Ovary (tissue), 9 donors: ENCODE measurements around the gene RPS2. TPM values are rescaled to one million over a fixed set of nuclear protein-coding genes. Genes with fewer than 3 reads are reported as not detected.

Experiments used
- DNase-seq, 5 donors: peaks; one replicate each; pipeline ENCODE4 v3.0.0-alpha.2; 2019 to 2020
- H3K27ac ChIP-seq, 2 donors: fragments of 200-600 bp; one replicate each; pipeline versions ENCODE4 v1.5.1 to v1.8.0; 2019 to 2022
- H3K27me3 ChIP-seq: fragments of 200-600 bp; one replicate; pipeline ENCODE4 v1.8.0; 2022
- H3K36me3 ChIP-seq: fragments of 200-600 bp; sonication (generic); one replicate; pipeline ENCODE4 v1.5.1; 2019
- H3K4me1 ChIP-seq: one replicate; pipeline ENCODE4 v1.8.1; 2013; ENCODE audit warnings: mild to moderate bottlenecking, moderate library complexity; ENCODE audit not compliant: insufficient read depth
- H3K4me3 ChIP-seq: fragments of 200-600 bp; sonication (generic); one replicate; pipeline ENCODE4 v1.5.1; 2017
- H3K9me3 ChIP-seq, 2 donors: fragments of 200-600 bp in 1 of 2; sonication (generic) in 1 of 2; one replicate each; pipeline versions ENCODE4 v1.5.1 to v1.8.1; 2013 to 2019; ENCODE audit warnings: mild to moderate bottlenecking in 1 of 2, moderate library complexity in 1 of 2
- CTCF ChIP-seq, 3 donors: fragments of 450-650 bp in 2 of 3; fragments of 200-600 bp in 1 of 3; IDR thresholded peaks; one replicate each; pipeline versions ENCODE4 v1.5.1 to v1.8.0; 2016 to 2022; ENCODE audit warnings: antibody characterized with exemption in 3 of 3, mild to moderate bottlenecking in 1 of 3
- EP300 ChIP-seq: sonication (generic); formaldehyde crosslinking; IDR thresholded peaks from one replicate; pipeline ENCODE4 v1.6.1; 2017; ENCODE audit warnings: antibody characterized with exemption
- POLR2A ChIP-seq: fragments of 450-650 bp; IDR thresholded peaks from one replicate; pipeline ENCODE4 v1.6.1; 2017; ENCODE audit warnings: antibody characterized with exemption, mild to moderate bottlenecking, moderate library complexity
- WGBS, 3 donors: extraction: QIAGEN DNeasy Blood & Tissue Kit in 1 of 3; methylation state at CpG; one replicate each; pipeline versions ENCODE4 v1.1.5 to v1.1.7; 2013 to 2017; 5-methylcytosine and 5-hydroxymethylcytosine counted together
- intact Hi-C, 4 donors: fragments of 100-400 bp; cut with DNase I; formaldehyde crosslinking; loops; one replicate each; pipeline versions ENCODE4 v1.11.0 to v1.15.1; 2022 to 2023
- polyA plus RNA-seq, 2 donors: library from polyadenylated mRNA; stranded (reverse); fragments of 200-250 nt in 1 of 2; fragments of 350-450 nt in 1 of 2; fragmentation: Illumina TruSeq in 1 of 2; extraction: RNeasy Lipid Tissue Mini Kit (QIAGEN cat#74804) in 1 of 2; gene quantifications; one replicate each; pipeline ENCODE4 v1.2.3, GENCODE V29; 2013 to 2014
- total RNA-seq, 7 donors: library from RNA; depleted of rRNA in 2 of 7; stranded (reverse); fragments of >200 nt in 2 of 7; fragmentation: NEBNext Ultra II Directional in 3 of 7; extraction: Animal tissue kit (Norgen Biotek cat#: 25700) in 3 of 7; gene quantifications; one replicate each; pipeline versions ENCODE4 v1.1.0 to v1.2.4, GENCODE V29; 2016 to 2023
- donor health status: DM: no; HTN: no; CAD: no; lungs with moderate emphysema.
- donor health status: DM: no; HTN: no; CAD: no.
- donor health status: Bipolar disorder and iron deficiency.
- donor health status: DM: yes; HTN: yes; CAD: no.
- donor health status: DM: no; HTN: no; CAD: no.
- donor health status: DM: yes; HTN: yes; CAD: no.

The RPS2 gene
- total and polyA plus RNA-seq, 9 donors, result 1,606 to 4,743 (median 3,788) TPM

DNA sequence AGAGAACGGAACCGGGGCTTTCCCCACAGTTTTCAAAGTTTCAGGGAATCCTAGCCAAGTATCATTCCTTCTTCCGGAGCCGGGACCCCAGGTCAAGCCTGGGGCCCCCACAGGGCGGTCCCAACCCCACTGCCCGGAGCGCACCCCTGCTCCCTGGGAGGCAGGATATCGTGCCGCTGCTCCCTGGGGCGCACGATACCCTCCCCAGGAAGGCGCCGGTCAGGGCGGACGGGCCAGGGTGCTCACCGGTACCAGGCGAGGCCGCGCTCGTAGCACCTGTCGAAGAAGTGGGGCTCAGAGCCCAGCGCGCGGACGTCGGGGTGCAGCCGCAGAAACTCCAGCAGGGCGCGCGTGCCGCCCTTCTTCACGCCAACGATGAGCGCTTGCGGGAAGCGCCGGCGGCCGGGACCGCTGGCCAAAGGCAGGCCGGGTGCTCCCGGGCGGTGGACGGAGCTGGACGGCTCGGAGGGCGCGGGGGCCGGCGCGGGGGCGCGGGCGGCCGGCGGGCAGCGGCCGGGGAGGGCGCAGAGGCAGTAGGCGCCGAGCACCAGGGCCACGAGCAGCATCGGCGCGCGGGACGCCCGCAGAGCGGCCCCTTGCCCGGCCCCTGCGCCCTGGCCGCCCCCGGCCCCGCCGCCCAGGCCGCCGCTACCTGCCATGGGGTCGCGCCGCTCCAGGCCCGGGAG lies 46.8 kb downstream of the RPS2 start:
- Histone ChIP-seq H3K4me1 (no peaks in the 10 kb centered on the region), H3K27ac (no peak overlapping the region), H3K9me3 (no peaks in the 10 kb centered on the region), H3K4me3 (no peak overlapping the region), H3K36me3 (no peaks in the 10 kb centered on the region), H3K27me3 (no peaks in the 10 kb centered on the region)
- WGBS, 3 donors, result 1 to 2% (median 2%) methylated on average over 11 to 78 of the region's 81 CpGs
- intact Hi-C loops, result loop anchor here in 1 of 4 donors (5.0 kb wide), 1 partner anchor 56 kb away; no protein-coding TSS in a partner anchor
- DNase-seq, result no peak
- TF ChIP-seq EP300, result no peak
- TF ChIP-seq POLR2A, result no peak

- no peak overlapping the region for H3K27ac ChIP-seq
- H3K4me3 ChIP-seq, result no peak overlapping the region
- no peaks in the 10 kb centered on the region for H3K36me3 ChIP-seq
- TF ChIP-seq POLR2A, result no peak
- no peak for TF ChIP-seq EP300
- TF ChIP-seq CTCF (IDR thresholded peaks at IDR 0.05), result no peak
- H3K4me1 ChIP-seq, result no peaks in the 10 kb centered on the region
- no peak for DNase-seq
- intact Hi-C loops, result loop anchor here in 1 of 4 donors (5.0 kb wide), 1 partner anchor 55 kb away; no protein-coding TSS in a partner anchor
- no peaks in the 10 kb centered on the region for H3K9me3 ChIP-seq
- H3K27me3 ChIP-seq, result no peaks in the 10 kb centered on the region
- 4% methylated on average over 10 to 22 of the region's 22 CpGs for WGBS, 3 donors
Observed at GRCh38 chr16:1917056-1917664, 47.5 kb downstream of the RPS2 start.

GRCh38 chr16:1916640-1916990 lies 48.0 kb downstream of the RPS2 start:
- intact Hi-C loops, result loop anchor here in 1 of 4 donors (5.0 kb wide), 1 partner anchor 54 kb away; no protein-coding TSS in a partner anchor
- TF ChIP-seq EP300 (no peak), POLR2A (no peak), CTCF (IDR thresholded peaks at IDR 0.05) (no peak)
- no peaks in the 10 kb centered on the region for H3K4me1 ChIP-seq
- no peaks in the 10 kb centered on the region for H3K9me3 ChIP-seq
- H3K36me3 ChIP-seq, result no peaks in the 10 kb centered on the region
- H3K27me3 ChIP-seq, result no peaks in the 10 kb centered on the region
- 7 to 10% (median 9%) methylated on average over 5 of the region's 5 CpGs for WGBS, 3 donors
- no peak overlapping the region for H3K27ac ChIP-seq
- no peak for DNase-seq
- H3K4me3 ChIP-seq, result no peak overlapping the region

GRCh38 chr16:1915732-1916639 lies 48.6 kb downstream of the RPS2 start:
- Histone ChIP-seq H3K4me3 (no peak overlapping the region), H3K9me3 (no peaks in the 10 kb centered on the region), H3K36me3 (no peaks in the 10 kb centered on the region), H3K27ac (no peak overlapping the region), H3K27me3 (no peaks in the 10 kb centered on the region), H3K4me1 (no peaks in the 10 kb centered on the region)
- intact Hi-C loops, result loop anchor here in 1 of 4 donors (5.0 kb wide), 1 partner anchor 54 kb away; no protein-coding TSS in a partner anchor
- 58 to 62% (median 61%) methylated on average over 25 of the region's 25 CpGs for WGBS, 3 donors
- TF ChIP-seq EP300, result no peak
- TF ChIP-seq CTCF (IDR thresholded peaks at IDR 0.05), result no peak
- TF ChIP-seq POLR2A, result no peak
- no peak for DNase-seq
